OCI-LY7 (cell line): ENCODE measurements around the gene NAT10. TPM values are rescaled to one million over a fixed set of nuclear protein-coding genes. Genes with fewer than 3 reads are reported as not detected.

Experiments
- BruUV-seq: library from RNA; stranded (reverse); fragments of 400-500 nt; replicated peaks from 2 replicates; lab custom pipeline; 2021; lab: Mats Ljungman, UMichigan
- CTCF ChIA-PET: fragments of 300-600 bp; sonication (Branson Sonifier 250); formaldehyde crosslinking; loops from one replicate; lab custom pipeline; 2022; ENCODE audit warnings: antibody characterized with exemption; ENCODE audit not compliant: unreplicated experiment; lab: Charles Lee
- POLR2A ChIA-PET: fragments of 300-600 bp; sonication (Branson Sonifier 250); formaldehyde crosslinking; loops from one replicate; lab custom pipeline; 2022; ENCODE audit warnings: antibody characterized with exemption; lab: Charles Lee
- DNase-seq: peaks from one replicate; pipeline ENCODE4 v3.0.0-alpha.2; 2015; ENCODE audit warnings: low spot score
- H2AFZ ChIP-seq: fragments of 200-600 bp; sonication (generic), shearing (Covaris generic); 2 replicates; pipeline ENCODE4 v1.6.1; 2014; ENCODE audit warnings: mild to moderate bottlenecking, antibody characterized with exemption, low read length, moderate library complexity
- H3K27ac ChIP-seq: fragments of 200-600 bp; sonication (generic); 2 replicates; pipeline ENCODE4 v1.5.1; 2014; ENCODE audit warnings: mixed run types, low read depth, mild to moderate bottlenecking, moderate library complexity, low read length, inconsistent platforms; ENCODE audit not compliant: poor library complexity, severe bottlenecking
- H3K36me3 ChIP-seq: fragments of 200-600 bp; sonication (generic); 2 replicates; pipeline ENCODE4 v1.6.1; 2014; ENCODE audit warnings: mild to moderate bottlenecking, antibody characterized with exemption, low read length, moderate library complexity, mixed read lengths; ENCODE audit not compliant: insufficient read depth
- H3K4me1 ChIP-seq: fragments of 200-600 bp; sonication (generic); 2 replicates; pipeline ENCODE4 v1.5.1; 2014; ENCODE audit warnings: mild to moderate bottlenecking, low read length; ENCODE audit not compliant: insufficient read depth, poor library complexity, severe bottlenecking
- H3K4me2 ChIP-seq: fragments of 200-600 bp; sonication (generic); 2 replicates; pipeline ENCODE4 v1.6.1; 2014; ENCODE audit warnings: mild to moderate bottlenecking, low read length
- H3K4me3 ChIP-seq: fragments of 200-600 bp; sonication (generic); 2 replicates; pipeline ENCODE4 v1.5.1; 2014; ENCODE audit warnings: mild to moderate bottlenecking, low read depth, low read length; ENCODE audit not compliant: poor library complexity, severe bottlenecking
- H3K79me2 ChIP-seq: fragments of 200-600 bp; sonication (generic); 2 replicates; pipeline ENCODE4 v1.6.1; 2016; ENCODE audit warnings: low read depth, mild to moderate bottlenecking, low read length, moderate library complexity, mixed read lengths; ENCODE audit not compliant: insufficient read depth
- H3K9me2 ChIP-seq: fragments of 200-600 bp; sonication (generic); 2 replicates; pipeline ENCODE4 v1.6.1; 2016; ENCODE audit warnings: mild to moderate bottlenecking, low read length, mixed read lengths; ENCODE audit not compliant: insufficient read depth
- H3K9me3 ChIP-seq: fragments of 200-600 bp; sonication (generic); 2 replicates; pipeline ENCODE4 v1.6.1; 2014; ENCODE audit warnings: mild to moderate bottlenecking, mixed run types, low read length, mixed read lengths
- H4K20me1 ChIP-seq: fragments of 200-600 bp; sonication (generic); 2 replicates; pipeline ENCODE4 v1.6.1; 2014; ENCODE audit warnings: mild to moderate bottlenecking, antibody characterized with exemption, low read length, moderate library complexity, mixed read lengths; ENCODE audit not compliant: insufficient read depth
- CTCF ChIP-seq: fragments of 200-600 bp; sonication (generic); conservative IDR thresholded peaks from 2 replicates; pipeline ENCODE4 v1.5.1; 2014; ENCODE audit warnings: mild to moderate bottlenecking, antibody characterized with exemption, low read length, moderate library complexity, mixed read lengths
- EZH2phosphoT487 ChIP-seq: fragments of 200-600 bp; sonication (generic); IDR thresholded peaks from 2 replicates; pipeline ENCODE4 v1.6.1; 2018; ENCODE audit warnings: low read depth, borderline replicate concordance, mild to moderate bottlenecking, mixed run types, antibody characterized with exemption, low read length, moderate library complexity, mixed read lengths
- intact Hi-C: fragments of 100-400 bp; cut with micrococcal nuclease; formaldehyde crosslinking; loops from one replicate; pipeline ENCODE4 v1.10.0; 2022; ENCODE audit not compliant: unreplicated experiment
- total RNA-seq, 2 experiments: library from RNA; depleted of rRNA in 1 of 2; stranded (reverse); fragments of >200 nt in 1 of 2; shearing (Covaris generic) in 1 of 2; gene quantifications; 2 replicates each; pipeline ENCODE4 v1.2.3, GENCODE V29; 2014 to 2022

The NAT10 gene
- total RNA-seq, 2 experiments from 2014 or later = 64.9 to 120 TPM

DNA sequence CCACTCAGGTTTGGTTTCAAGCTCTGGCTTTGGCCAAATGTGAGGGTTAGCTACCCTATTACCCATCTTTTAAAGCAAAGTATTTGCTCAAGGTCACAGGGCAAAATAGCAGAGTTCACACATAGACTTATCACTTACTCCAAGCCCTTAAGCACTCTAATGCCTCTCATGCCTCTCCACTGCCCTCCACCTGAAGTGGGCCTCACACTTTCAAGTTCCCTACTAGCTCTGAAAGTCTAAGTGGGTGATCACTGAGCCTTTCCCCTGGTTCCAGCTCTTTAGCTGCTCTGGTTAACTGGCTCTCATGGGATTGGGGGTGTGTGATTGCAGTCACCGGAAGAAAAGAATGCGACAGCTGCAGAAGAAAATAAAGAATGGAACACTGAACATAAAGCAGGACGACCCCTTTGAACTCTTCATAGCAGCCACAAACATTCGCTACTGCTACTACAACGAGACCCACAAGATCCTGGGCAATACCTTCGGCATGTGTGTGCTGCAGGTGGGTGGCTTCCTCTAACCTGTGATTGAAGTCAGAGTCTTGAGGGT is 6.4 kb downstream of the NAT10 start:
- TF ChIP-seq EZH2phosphoT487 (no peak), CTCF (no peak)
- intact Hi-C loops = no loop called here
- ChIA-PET CTCF (no interaction called here), POLR2A (no interaction called here)
- Histone ChIP-seq H3K9me3 (no peaks in the 10 kb centered on the region), H2AFZ (no peak overlapping the region), H3K27ac (no peak overlapping the region), H4K20me1 (no peaks in the 10 kb centered on the region), H3K79me2 (peaks cover 34% of the 10 kb centered on the region), H3K4me3 (no peak overlapping the region), H3K4me1 (peaks cover 7% of the 10 kb centered on the region), H3K9me2 (no peaks in the 10 kb centered on the region), H3K4me2 (no peak overlapping the region), H3K36me3 (peaks cover 95% of the 10 kb centered on the region)
- no TSS peak for BruUV-seq
- DNase-seq = no peak

- TF ChIP-seq CTCF (no peak), EZH2phosphoT487 (no peak)
- H3K9me2 ChIP-seq = no peaks in the 10 kb centered on the region
- BruUV-seq = no TSS peak
Observed at GRCh38 chr11:34114014-34114413, 8.6 kb downstream of the NAT10 start.

DNA sequence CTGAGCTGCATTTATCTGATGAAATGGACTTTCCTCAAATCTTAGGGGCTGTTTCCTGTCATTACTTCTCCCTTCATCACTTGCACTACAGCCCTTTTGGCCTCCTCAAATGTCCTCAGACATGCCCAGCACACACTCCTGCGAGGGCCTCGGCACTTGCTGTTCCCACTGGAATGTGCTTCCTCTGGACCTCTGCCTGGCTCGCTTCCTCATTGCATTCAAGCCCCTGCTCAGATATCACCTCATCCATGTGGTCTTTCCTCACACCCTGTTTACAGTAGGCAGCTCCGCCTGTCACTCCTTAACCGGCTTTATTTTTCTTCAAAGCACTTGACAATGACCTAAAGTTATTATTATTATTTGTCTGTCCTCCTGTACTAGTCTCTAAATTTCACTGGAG is 9.0 kb downstream of the NAT10 start:
- Histone ChIP-seq H3K9me3 (no peaks in the 10 kb centered on the region), H3K9me2 (no peaks in the 10 kb centered on the region), H3K4me1 (no peaks in the 10 kb centered on the region), H3K27ac (no peak overlapping the region), H3K4me2 (no peak overlapping the region), H3K36me3 (peaks cover 97% of the 10 kb centered on the region), H4K20me1 (no peaks in the 10 kb centered on the region), H2AFZ (no peak overlapping the region), H3K4me3 (no peak overlapping the region), H3K79me2 (peaks cover 7% of the 10 kb centered on the region; the same call in 1 of the 2 replicates)
- intact Hi-C loops = no loop called here
- no peak for DNase-seq
- ChIA-PET POLR2A (interaction anchor here (0.8 kb wide), 1 partner anchor 16 kb away, joined by 3 read pairs; no protein-coding TSS in a partner anchor), CTCF (no interaction called here)
- BruUV-seq = no TSS peak
- no peak for TF ChIP-seq EZH2phosphoT487
- TF ChIP-seq CTCF = no peak

More at GRCh38 chr11:34114014-34114413, 8.6 kb downstream of the NAT10 start:
- Histone ChIP-seq H3K36me3 (peaks cover 97% of the 10 kb centered on the region), H2AFZ (no peak overlapping the region), H3K9me3 (no peaks in the 10 kb centered on the region), H3K4me1 (no peaks in the 10 kb centered on the region), H3K27ac (no peak overlapping the region), H3K4me2 (no peak overlapping the region), H3K79me2 (peaks cover 12% of the 10 kb centered on the region; the same call in 1 of the 2 replicates), H4K20me1 (no peaks in the 10 kb centered on the region), H3K4me3 (no peak overlapping the region)
- POLR2A ChIA-PET = interaction anchor here (1.1 kb wide), 1 partner anchor 12 kb away, joined by 3 read pairs; no protein-coding TSS in a partner anchor
- CTCF ChIA-PET = no interaction called here
- DNase-seq = no peak
- intact Hi-C loops = no loop called here
